Measurements from ENCODE around the gene ADARB2.

- TF ChIP-seq POLR2AphosphoS5 (IDR thresholded peaks at IDR 0.05; ENCODE audit: low read depth, low read length) = no peak
- no peak for TF ChIP-seq POLR2A (IDR thresholded peaks at IDR 0.05; ENCODE audit: low read depth, low read length)
- TF ChIP-seq SPI1 (IDR thresholded peaks at IDR 0.05; ENCODE audit: low read depth, low read length) = no peak
Observed at GRCh38 chr10:1130995-1131790, 606.1 kb downstream of the ADARB2 start.
